Esophagus squamous epithelium (tissue), 4 donors: ENCODE measurements around the gene ZMIZ1.

Experiments used
- CTCF ChIP-seq, 6 experiments: fragments of 450-650 bp in 4 of 6; fragments of 200-600 bp in 2 of 6; sonication (generic) in 2 of 6; IDR thresholded peaks; one replicate each; pipeline ENCODE4 v1.5.1; 2016 to 2019; ENCODE audit warnings: antibody characterized with exemption in 6 of 6, mild to moderate bottlenecking in 4 of 6, moderate library complexity in 4 of 6
- POLR2A ChIP-seq, 4 donors: fragments of 450-650 bp; IDR thresholded peaks; one replicate each; pipeline ENCODE4 v1.6.1; 2017; ENCODE audit warnings: antibody characterized with exemption in 4 of 4, mild to moderate bottlenecking in 4 of 4, moderate library complexity in 3 of 4

- TF ChIP-seq POLR2A (IDR thresholded peaks at IDR 0.05) (no peak), CTCF (IDR thresholded peaks at IDR 0.05) (no peak)
Measured at GRCh38 chr10:79268742-79269141, 200.0 kb downstream of the ZMIZ1 start.
